Astrocyte (in vitro differentiated cells and primary cell): ENCODE results near the gene ATP8B4. TPM values are rescaled to one million over a fixed set of nuclear protein-coding genes. Genes with fewer than 3 reads are reported as not detected.

Source experiments
- DNase-seq: peaks from one replicate; pipeline ENCODE4 v3.0.0-alpha.2; 2010; ENCODE audit warnings: low read depth
- FAIRE-seq: peaks from 2 replicates; lab custom pipeline; 2011; peaks lifted over from hg19 to GRCh38; lab: Jason Lieb, UNC
- H2AFZ ChIP-seq: 2 replicates; pipeline ENCODE4 v1.6.0; 2012; ENCODE audit warnings: low read depth, low read length, inconsistent platforms
- H3K27ac ChIP-seq: 2 replicates; pipeline ENCODE4 v1.5.1; 2011; ENCODE audit warnings: low read depth, low read length, inconsistent platforms
- H3K27me3 ChIP-seq: 2 replicates; pipeline ENCODE4 v1.6.0; 2011; ENCODE audit warnings: low read length, inconsistent platforms; ENCODE audit not compliant: insufficient read depth
- H3K36me3 ChIP-seq: 2 replicates; pipeline ENCODE4 v1.5.1; 2011; ENCODE audit warnings: low read length, inconsistent platforms; ENCODE audit not compliant: insufficient read depth
- H3K4me1 ChIP-seq: 2 replicates; pipeline ENCODE4 v1.5.1; 2011; ENCODE audit warnings: low read length, inconsistent platforms; ENCODE audit not compliant: insufficient read depth
- H3K4me2 ChIP-seq: 2 replicates; pipeline ENCODE4 v1.6.0; 2012; ENCODE audit warnings: low read length, inconsistent platforms
- H3K4me3 ChIP-seq: 2 replicates; pipeline ENCODE4 v1.5.1; 2011; ENCODE audit warnings: low read depth, mild to moderate bottlenecking, low read length, inconsistent platforms; ENCODE audit not compliant: insufficient read depth
- H3K79me2 ChIP-seq: 2 replicates; pipeline ENCODE4 v1.6.0; 2012; ENCODE audit warnings: mild to moderate bottlenecking, low read length, inconsistent platforms; ENCODE audit not compliant: insufficient read depth
- H3K9ac ChIP-seq: 2 replicates; pipeline ENCODE4 v1.6.0; 2012; ENCODE audit warnings: mild to moderate bottlenecking, low read length, inconsistent platforms
- H3K9me3 ChIP-seq: 2 replicates; pipeline ENCODE4 v1.5.1; 2012; ENCODE audit warnings: low read depth, mild to moderate bottlenecking, low read length, inconsistent platforms; ENCODE audit not compliant: insufficient read depth
- H4K20me1 ChIP-seq: 2 replicates; pipeline ENCODE4 v1.6.0; 2012; ENCODE audit warnings: low read length, inconsistent platforms; ENCODE audit not compliant: insufficient read depth
- H3K27ac Mint-ChIP-seq: one replicate; pipeline ENCODE4 v1.8.0; 2021; ENCODE audit warnings: mild to moderate bottlenecking, mixed read lengths; ENCODE audit not compliant: unreplicated experiment
- H3K27me3 Mint-ChIP-seq: one replicate; pipeline ENCODE4 v1.8.0; 2021; ENCODE audit warnings: low read depth, mixed read lengths; ENCODE audit not compliant: unreplicated experiment
- H3K36me3 Mint-ChIP-seq: one replicate; pipeline ENCODE4 v1.8.0; 2021; ENCODE audit warnings: low read depth, mixed read lengths; ENCODE audit not compliant: unreplicated experiment
- H3K4me1 Mint-ChIP-seq: one replicate; pipeline ENCODE4 v1.8.0; 2021; ENCODE audit warnings: low read depth, mixed read lengths; ENCODE audit not compliant: unreplicated experiment
- H3K4me3 Mint-ChIP-seq: one replicate; pipeline ENCODE4 v1.8.0; 2021; ENCODE audit warnings: mild to moderate bottlenecking, moderate library complexity, mixed read lengths; ENCODE audit not compliant: unreplicated experiment
- H3K9me3 Mint-ChIP-seq: one replicate; pipeline ENCODE4 v1.8.0; 2021; ENCODE audit warnings: mild to moderate bottlenecking, mixed read lengths; ENCODE audit not compliant: unreplicated experiment
- CTCF ChIP-seq: IDR thresholded peaks from 2 replicates; pipeline ENCODE4 v1.5.1; 2011; ENCODE audit warnings: low read depth, mild to moderate bottlenecking, inconsistent platforms, low read length, moderate library complexity; ENCODE audit not compliant: insufficient read depth
- EZH2 ChIP-seq: IDR thresholded peaks from 2 replicates; pipeline ENCODE4 v1.6.1; 2012; ENCODE audit warnings: mild to moderate bottlenecking, low read length, inconsistent platforms; ENCODE audit not compliant: insufficient read depth
- total RNA-seq: library from RNA; stranded (reverse); gene quantifications from 2 replicates; pipeline ENCODE4 v1.2.1, GENCODE V29; 2021

ATP8B4 gene
- total RNA-seq, 1 donor from 2014 or later, result 0.23 TPM

- H3K36me3 Mint-ChIP-seq, result no peaks in the 10 kb centered on the region
- DNase-seq (no peak), FAIRE-seq (no peak)
- TF ChIP-seq EZH2, result no peak
- no peak for TF ChIP-seq CTCF
- no peaks in the 10 kb centered on the region for H3K79me2 ChIP-seq
- no peak overlapping the region for H3K27ac Mint-ChIP-seq
- H4K20me1 ChIP-seq, result no peaks in the 10 kb centered on the region
- no peak overlapping the region for H3K27ac ChIP-seq
- H3K4me3 Mint-ChIP-seq, result no peak overlapping the region
- no peak overlapping the region for H3K4me3 ChIP-seq
- no peak overlapping the region for H2AFZ ChIP-seq
- no peak overlapping the region for H3K9ac ChIP-seq
- H3K4me1 Mint-ChIP-seq, result peaks cover 8% of the 10 kb centered on the region
- H3K4me2 ChIP-seq, result no peak overlapping the region
- no peaks in the 10 kb centered on the region for H3K27me3 Mint-ChIP-seq
- no peaks in the 10 kb centered on the region for H3K36me3 ChIP-seq
- peaks cover 8% of the 10 kb centered on the region for H3K4me1 ChIP-seq
- no peaks in the 10 kb centered on the region for H3K9me3 Mint-ChIP-seq
- H3K27me3 ChIP-seq, result no peaks in the 10 kb centered on the region
- H3K9me3 ChIP-seq, result peaks cover 3% of the 10 kb centered on the region
Measured at GRCh38 chr15:49906966-49907365, 212.1 kb downstream of the ATP8B4 start.

GRCh38 chr15:49905221-49905620, 213.8 kb downstream of the ATP8B4 start:
- Histone ChIP-seq H3K9ac (no peak overlapping the region), H3K79me2 (no peaks in the 10 kb centered on the region), H3K36me3 (no peaks in the 10 kb centered on the region), H3K27me3 (no peaks in the 10 kb centered on the region), H3K4me1 (peaks cover 8% of the 10 kb centered on the region), H2AFZ (no peak overlapping the region), H3K9me3 (peaks cover 3% of the 10 kb centered on the region), H3K4me2 (no peak overlapping the region), H4K20me1 (no peaks in the 10 kb centered on the region), H3K4me3 (no peak overlapping the region), H3K27ac (no peak overlapping the region)
- Mint-ChIP-seq H3K27me3 (no peaks in the 10 kb centered on the region), H3K4me3 (no peak overlapping the region), H3K9me3 (no peaks in the 10 kb centered on the region), H3K4me1 (peaks cover 19% of the 10 kb centered on the region), H3K27ac (no peak overlapping the region), H3K36me3 (no peaks in the 10 kb centered on the region)
- DNase-seq, result no peak
- no peak for FAIRE-seq
- no peak for TF ChIP-seq CTCF
- no peak for TF ChIP-seq EZH2

- H3K4me1 ChIP-seq, result peaks cover 8% of the 10 kb centered on the region
- H3K36me3 ChIP-seq, result no peaks in the 10 kb centered on the region
- no peak overlapping the region for H3K4me2 ChIP-seq
- H3K79me2 ChIP-seq, result no peaks in the 10 kb centered on the region
- Mint-ChIP-seq H3K4me3 (no peak overlapping the region), H3K27ac (no peak overlapping the region), H3K36me3 (no peaks in the 10 kb centered on the region), H3K9me3 (no peaks in the 10 kb centered on the region), H3K27me3 (no peaks in the 10 kb centered on the region), H3K4me1 (peaks cover 25% of the 10 kb centered on the region)
- peak; percentile 49 for FAIRE-seq
- H3K4me3 ChIP-seq, result no peak overlapping the region
- no peak overlapping the region for H2AFZ ChIP-seq
- H3K27me3 ChIP-seq, result no peaks in the 10 kb centered on the region
- no peak overlapping the region for H3K27ac ChIP-seq
- no peak overlapping the region for H3K9ac ChIP-seq
- DNase-seq, result no peak
- no peaks in the 10 kb centered on the region for H4K20me1 ChIP-seq
- TF ChIP-seq CTCF (no peak), EZH2 (no peak)
- peaks cover 2% of the 10 kb centered on the region for H3K9me3 ChIP-seq
Measured at GRCh38 chr15:49904296-49904695, 214.7 kb downstream of the ATP8B4 start.
